ENCODE results near the gene NRG3.

Gene NRG3

DNA sequence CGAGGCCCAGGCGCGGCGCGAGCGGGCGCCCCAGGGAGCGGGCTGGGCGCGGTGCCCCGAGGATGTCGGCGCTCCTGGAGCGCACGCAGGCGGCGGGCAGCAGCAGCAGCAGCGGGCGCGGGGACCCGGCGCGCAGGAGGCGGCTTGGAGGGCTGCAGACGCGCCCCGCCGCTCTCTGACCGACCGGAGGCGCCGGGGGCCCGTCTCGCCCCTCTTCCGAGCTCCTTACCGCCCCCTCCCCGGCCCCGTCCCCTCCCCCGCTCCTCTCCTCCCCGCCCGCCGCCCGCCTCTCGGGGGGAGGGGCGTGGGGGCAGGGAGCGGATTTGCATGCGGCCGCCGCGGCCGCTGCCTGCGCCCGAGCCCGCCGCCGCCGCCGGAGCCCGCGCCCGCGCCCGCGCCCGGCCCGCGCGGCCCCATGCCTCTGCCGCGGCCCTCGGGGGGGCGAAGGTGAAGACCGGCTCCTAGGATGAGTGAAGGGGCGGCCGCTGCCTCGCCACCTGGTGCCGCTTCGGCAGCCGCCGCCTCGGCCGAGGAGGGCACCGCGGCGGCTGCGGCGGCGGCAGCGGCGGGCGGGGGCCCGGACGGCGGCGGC, at the start of gene NRG3:
TSS of gene NRG3 (plus strand) at position 320 of the 592 bp plus-strand sequence.
- no peak for DNase-seq

- DNase-seq, result no peak
Observed at GRCh38 chr10:81828251-81828650, 46.7 kb upstream of the NRG3 start.

DNA sequence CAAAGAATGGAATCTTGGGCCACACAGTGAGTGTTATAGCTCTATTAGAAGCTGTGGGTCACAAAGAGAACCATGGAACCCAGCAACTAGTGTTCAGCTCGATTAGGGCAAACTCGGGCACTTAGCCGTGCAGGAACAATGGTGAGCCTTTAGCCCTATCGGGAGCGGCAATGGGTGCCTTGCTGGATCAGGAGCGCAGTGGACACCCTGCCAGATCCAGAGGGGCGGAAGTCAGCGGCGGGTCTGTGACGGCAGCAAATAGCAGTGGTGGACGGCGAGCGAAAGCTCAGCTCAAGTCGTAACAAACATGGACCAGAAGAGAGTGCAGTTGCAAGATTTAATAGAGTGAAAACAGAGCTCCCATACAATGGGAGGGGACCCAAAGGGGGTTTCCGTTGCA, 43.9 kb upstream of the NRG3 start:
- DNase-seq, result no peak

DNA sequence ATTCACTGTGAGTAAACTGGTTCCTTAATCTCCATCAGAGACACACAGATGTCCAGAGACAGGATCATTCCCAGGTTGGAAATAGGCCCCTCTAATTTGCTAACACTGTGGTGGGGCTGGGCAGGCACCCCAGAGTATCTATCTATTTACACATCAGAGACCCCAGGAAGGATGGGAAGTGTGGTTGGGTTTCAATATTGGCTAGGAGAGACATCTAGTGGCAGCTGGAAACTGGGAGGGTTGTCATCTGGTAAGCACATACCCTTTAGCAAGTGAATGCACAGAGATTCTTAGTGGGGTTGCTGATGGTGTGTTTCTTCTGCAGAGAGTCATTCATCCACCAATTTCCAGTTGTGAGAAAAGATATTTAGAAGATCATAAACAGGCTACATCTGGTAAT, 36.0 kb upstream of the NRG3 start:
- DNase-seq, result no peak

- DNase-seq, result no peak
Observed at GRCh38 chr10:81843042-81843441, 32.0 kb upstream of the NRG3 start.

GRCh38 chr10:81847675-81848074, 27.3 kb upstream of the NRG3 start:
- DNase-seq, result no peak

- DNase-seq, result no peak
Observed at GRCh38 chr10:81848514-81848913, 26.5 kb upstream of the NRG3 start.

DNA sequence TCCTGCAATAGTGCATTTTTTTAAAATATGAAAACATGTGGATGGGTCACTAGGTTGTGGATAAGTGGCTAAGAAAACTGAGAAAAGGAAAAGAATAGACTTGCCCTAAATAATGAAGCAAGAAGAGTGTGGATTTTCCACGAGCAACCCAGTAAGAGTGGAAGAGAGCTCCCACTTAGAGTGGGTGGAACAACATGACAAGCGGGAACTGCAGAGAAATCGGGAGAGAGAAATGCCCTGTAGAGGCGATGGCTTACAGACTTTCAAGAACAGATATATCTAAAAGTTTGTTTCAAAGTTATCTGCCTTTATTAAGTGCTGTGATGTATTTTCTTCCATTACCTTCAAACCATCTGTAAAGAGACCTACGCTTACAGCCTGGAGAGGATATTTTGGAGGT, 26.1 kb upstream of the NRG3 start:
- DNase-seq, result no peak

GRCh38 chr10:81862596-81862995, 12.4 kb upstream of the NRG3 start:
- no peak for DNase-seq

GRCh38 chr10:81863771-81864170, 11.2 kb upstream of the NRG3 start:
- DNase-seq, result no peak

DNA sequence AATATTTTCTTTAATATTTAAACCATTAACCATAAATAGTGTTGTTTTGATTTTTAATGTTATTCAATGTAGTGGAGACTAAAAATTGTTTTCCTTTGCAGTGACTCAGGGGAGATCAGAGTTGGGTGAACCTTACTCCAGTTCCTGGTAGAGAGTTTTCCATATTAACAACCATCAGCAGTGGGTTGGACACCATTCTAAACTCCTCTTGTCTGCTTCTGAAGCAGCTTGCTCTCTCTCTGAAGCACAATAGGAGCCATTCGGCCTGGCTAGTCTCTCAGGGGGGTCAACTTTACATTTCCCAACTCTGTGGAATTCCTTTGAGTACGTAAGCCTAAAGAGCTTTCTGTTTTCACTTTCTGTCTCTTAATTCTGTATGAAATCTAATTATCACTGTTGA, 9.4 kb upstream of the NRG3 start:
- no peak for DNase-seq

DNA sequence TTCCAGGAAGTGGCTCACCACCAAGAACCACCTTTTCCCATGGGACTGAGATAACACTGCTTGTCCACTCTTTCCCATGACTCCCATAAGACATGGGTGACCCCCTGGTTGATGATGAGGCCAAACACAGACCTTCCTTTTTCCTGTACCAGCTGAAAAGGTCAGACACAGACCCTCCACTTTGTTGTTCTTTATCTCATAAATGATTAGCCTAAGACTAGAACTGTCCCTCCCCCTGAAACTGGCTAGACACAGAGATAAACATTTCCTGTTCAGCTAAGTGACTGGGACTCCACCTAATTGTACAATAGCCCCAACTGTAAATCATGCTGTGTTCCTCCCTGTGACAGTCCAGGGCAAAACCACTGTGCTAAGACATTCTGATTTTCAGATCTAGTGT, 8.2 kb upstream of the NRG3 start:
- DNase-seq, result no peak

DNA sequence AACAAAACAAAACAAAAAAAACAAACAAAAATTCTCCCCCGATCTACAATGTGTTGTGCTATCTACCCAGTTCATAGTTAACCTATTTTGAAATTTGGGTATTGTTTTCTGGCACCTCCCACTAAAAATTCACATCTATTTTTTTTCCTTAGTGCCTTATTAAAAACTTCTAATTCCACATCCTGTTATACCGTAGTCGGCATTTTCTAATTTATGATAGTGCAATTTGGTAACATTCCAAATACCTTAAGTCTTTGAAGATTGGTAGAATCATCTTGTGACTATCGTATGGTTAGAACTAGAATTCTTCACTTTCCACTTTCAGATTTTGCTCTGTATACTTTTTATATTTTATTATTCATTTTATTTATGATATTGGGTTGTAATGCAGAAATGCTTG, 4.5 kb upstream of the NRG3 start:
- DNase-seq, result no peak

- no peak for DNase-seq
Observed at GRCh38 chr10:81871558-81871957, 3.4 kb upstream of the NRG3 start.

DNA sequence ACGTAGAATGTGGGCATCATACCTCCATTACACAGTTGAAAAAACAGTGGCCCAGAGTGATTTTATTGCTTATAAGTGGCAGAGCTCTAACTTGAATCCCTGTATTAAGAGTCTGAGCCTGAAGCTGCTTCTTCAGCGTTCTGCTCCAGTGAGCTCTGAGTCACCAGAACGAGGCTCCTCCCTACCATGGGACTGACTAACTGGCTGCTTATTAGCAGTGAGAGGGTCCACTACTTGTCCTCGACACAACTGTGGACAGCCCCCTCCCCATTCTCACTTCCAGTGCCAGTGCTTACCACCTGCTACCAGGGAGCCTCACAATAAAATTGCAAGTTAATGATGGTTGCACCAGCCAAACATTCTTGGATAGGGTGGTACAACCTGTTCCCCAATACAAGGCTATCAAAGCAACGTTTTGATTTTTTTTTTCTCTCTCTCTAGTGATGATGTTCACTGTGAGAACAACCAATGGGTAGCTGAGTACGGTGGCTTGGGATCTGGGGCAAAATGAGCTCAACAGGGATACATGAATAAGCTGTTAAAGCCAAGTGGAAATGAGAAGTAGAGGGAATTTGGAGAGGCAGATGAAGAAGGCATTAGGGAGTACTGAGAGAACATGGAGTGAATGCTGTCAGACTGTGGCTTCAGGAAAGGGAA, 2.7 kb upstream of the NRG3 start:
- no peak for DNase-seq

- DNase-seq, result no peak
Observed at GRCh38 chr10:81873231-81873931, 1.6 kb upstream of the NRG3 start.

- no peak for DNase-seq
Observed at GRCh38 chr10:81873932-81874816, 820 bp upstream of the NRG3 start.

DNA sequence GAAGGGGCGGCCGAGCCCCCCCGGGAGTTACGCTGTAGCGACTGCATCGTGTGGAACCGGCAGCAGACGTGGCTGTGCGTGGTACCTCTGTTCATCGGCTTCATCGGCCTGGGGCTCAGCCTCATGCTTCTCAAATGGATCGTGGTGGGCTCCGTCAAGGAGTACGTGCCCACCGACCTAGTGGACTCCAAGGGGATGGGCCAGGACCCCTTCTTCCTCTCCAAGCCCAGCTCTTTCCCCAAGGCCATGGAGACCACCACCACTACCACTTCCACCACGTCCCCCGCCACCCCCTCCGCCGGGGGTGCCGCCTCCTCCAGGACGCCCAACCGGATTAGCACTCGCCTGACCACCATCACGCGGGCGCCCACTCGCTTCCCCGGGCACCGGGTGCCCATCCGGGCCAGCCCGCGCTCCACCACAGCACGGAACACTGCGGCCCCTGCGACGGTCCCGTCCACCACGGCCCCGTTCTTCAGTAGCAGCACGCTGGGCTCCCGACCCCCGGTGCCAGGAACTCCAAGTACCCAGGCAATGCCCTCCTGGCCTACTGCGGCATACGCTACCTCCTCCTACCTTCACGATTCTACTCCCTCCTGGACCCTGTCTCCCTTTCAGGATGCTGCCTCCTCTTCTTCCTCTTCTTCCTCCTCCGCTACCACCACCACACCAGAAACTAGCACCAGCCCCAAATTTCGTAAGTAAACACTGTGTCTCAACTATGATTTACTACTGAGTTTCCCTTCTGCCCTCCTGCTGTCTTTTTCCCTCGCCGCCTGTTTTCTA, 666 bp downstream of the NRG3 start:
- DNase-seq, result no peak

DNA sequence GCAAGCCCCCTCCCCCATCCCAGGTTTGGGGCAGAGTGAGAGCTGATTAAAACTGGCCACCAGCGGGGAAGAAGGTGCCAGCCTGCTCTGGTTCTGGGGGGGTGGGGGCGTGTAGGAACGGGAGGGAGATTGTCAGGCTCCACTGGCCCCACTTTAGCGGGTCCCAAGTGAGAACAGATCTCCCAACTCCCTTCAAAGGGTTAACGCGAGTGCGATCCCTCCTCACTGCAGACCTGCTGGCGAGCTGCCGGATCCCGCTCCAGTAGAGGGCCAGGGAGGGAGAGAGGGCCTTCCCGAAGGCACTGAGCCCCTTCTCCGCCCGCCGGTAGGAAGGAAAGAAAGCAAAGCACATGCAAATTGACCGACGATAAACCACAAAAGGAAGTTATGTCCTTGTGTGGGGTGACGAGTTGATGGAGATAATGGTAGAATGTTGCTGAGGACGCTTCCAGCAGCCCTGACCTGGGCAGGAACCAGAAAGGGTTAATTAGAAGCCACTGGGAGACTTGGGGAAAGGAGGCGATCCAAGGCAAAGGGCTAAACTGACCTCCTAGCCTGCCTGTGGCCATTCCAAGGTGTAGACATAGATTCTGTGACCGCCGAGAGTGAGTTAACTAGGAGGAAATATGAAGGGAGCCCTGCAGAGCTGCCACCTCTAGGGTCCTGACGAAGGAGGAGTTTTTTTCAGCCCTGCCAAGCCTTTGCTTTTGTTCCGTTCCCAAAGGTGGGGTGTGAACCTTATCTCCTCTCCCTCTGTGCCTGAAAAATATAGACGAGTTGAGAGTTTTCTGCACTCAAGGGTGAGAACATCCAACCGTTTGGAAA, 1.5 kb downstream of the NRG3 start:
- DNase-seq, result no peak

DNA sequence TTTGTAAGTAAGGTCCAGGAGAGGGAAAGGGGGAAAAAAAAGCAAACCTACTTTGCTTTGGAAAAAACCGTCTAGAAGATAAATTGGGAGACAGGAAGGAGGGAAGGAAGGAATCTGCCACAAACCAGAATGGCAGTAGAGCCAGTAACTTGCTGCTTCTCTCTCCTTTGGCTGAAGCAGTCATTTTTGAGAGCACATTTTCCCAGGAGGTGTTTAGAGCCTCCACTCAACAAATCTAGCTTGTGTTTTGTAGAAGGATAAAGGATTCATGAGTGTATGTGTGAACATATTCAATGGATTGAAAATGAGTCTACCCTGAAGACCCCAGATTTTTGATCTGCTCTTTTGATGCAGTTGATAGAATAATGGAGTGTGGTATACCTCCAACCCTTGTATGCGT, 2.6 kb downstream of the NRG3 start:
- no peak for DNase-seq

- no peak for DNase-seq
Observed at GRCh38 chr10:81882011-81882410, 7.0 kb downstream of the NRG3 start.

- DNase-seq, result no peak
Observed at GRCh38 chr10:81884856-81885255, 9.9 kb downstream of the NRG3 start.
